Muscle of leg (tissue), 11 donors: ENCODE measurements around the gene NOD1. TPM values are rescaled to one million over a fixed set of nuclear protein-coding genes. Genes with fewer than 3 reads are reported as not detected.

ENCODE experiments used
- DNase-seq: peaks from one replicate; pipeline ENCODE4 v3.0.0; 2013
- H3K27ac ChIP-seq: one replicate; pipeline ENCODE4 v1.5.1; 2013; ENCODE audit warnings: mild to moderate bottlenecking, low read length, control low read depth
- H3K27me3 ChIP-seq: one replicate; pipeline ENCODE4 v1.6.1; 2013; ENCODE audit warnings: low read length; ENCODE audit not compliant: control insufficient read depth, insufficient read depth
- H3K36me3 ChIP-seq: one replicate; pipeline ENCODE4 v1.6.1; 2013; ENCODE audit warnings: low read length; ENCODE audit not compliant: control insufficient read depth, insufficient read depth
- H3K4me1 ChIP-seq: one replicate; pipeline ENCODE4 v1.6.1; 2013; ENCODE audit warnings: low read length; ENCODE audit not compliant: control insufficient read depth, insufficient read depth
- H3K4me3 ChIP-seq: one replicate; pipeline ENCODE4 v1.5.1; 2013; ENCODE audit warnings: low read length, control low read depth
- H3K9me3 ChIP-seq: replicated peaks from 2 replicates; pipeline ENCODE4 v1.6.1; 2013; ENCODE audit warnings: low read depth, low read length; ENCODE audit not compliant: control insufficient read depth
- WGBS: methylation state at CpG from one replicate; pipeline ENCODE4 v1.1.5; 2013; ENCODE audit warnings: missing lambda C conversion rate; ENCODE audit not compliant: insufficient coverage; 5-methylcytosine and 5-hydroxymethylcytosine counted together
- polyA plus RNA-seq, 8 donors: library from polyadenylated mRNA; unstranded; fragments of 120-200 nt; gene quantifications; one replicate each; pipeline versions ENCODE4 v1.2.1 to v1.2.3, GENCODE V29; 2013; ENCODE audit warnings: inconsistent platforms in 1 of 8, low replicate concordance in 1 of 8; ENCODE audit not compliant: insufficient read length in 8 of 8, insufficient read depth in 1 of 8
- total RNA-seq: library from RNA; stranded (reverse); fragments of 120-200 nt; gene quantifications from one replicate; pipeline ENCODE4 v1.2.4, GENCODE V29; 2013

Gene NOD1
- total and polyA plus RNA-seq, 9 donors, result 9.1 to 20.8 (median 13.1) TPM

DNA sequence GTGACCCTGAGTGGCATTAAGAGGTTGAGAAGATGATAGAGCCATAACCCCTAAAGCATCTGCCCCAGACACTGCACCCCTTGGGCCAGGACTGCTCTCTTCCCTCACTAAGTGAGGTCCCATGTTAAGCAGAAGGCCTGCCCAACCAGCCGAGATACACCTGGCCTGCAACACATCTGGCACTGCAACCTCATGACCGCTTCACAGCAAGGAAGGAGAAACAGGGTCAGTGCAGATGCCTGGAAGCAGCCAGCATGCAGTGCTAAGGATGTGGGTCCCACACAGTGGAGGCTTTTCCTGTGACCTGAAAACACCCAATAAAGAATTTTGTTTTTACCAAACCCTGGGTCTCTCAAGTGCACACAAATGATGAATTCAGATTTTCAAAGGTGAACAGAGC is 7.4 kb downstream of the NOD1 start:
- Histone ChIP-seq H3K9me3 (no peaks in the 10 kb centered on the region), H3K4me1 (peaks cover 51% of the 10 kb centered on the region), H3K36me3 (peaks cover 3% of the 10 kb centered on the region), H3K4me3 (no peak overlapping the region), H3K27ac (peak overlapping the region; percentile 85), H3K27me3 (no peaks in the 10 kb centered on the region)
- DNase-seq, result no peak
- 10% methylated on average over 2 of the region's 2 CpGs for WGBS

- Histone ChIP-seq H3K36me3 (peaks cover 2% of the 10 kb centered on the region), H3K4me3 (no peak overlapping the region), H3K4me1 (peaks cover 53% of the 10 kb centered on the region), H3K27me3 (no peaks in the 10 kb centered on the region), H3K27ac (peak overlapping the region; percentile 85), H3K9me3 (no peaks in the 10 kb centered on the region)
- DNase-seq, result peak; percentile 75
- WGBS, result no CpG with 5 or more reads among the region's 6 CpGs
Observed at GRCh38 chr7:30470771-30471170, 7.8 kb downstream of the NOD1 start.

DNA sequence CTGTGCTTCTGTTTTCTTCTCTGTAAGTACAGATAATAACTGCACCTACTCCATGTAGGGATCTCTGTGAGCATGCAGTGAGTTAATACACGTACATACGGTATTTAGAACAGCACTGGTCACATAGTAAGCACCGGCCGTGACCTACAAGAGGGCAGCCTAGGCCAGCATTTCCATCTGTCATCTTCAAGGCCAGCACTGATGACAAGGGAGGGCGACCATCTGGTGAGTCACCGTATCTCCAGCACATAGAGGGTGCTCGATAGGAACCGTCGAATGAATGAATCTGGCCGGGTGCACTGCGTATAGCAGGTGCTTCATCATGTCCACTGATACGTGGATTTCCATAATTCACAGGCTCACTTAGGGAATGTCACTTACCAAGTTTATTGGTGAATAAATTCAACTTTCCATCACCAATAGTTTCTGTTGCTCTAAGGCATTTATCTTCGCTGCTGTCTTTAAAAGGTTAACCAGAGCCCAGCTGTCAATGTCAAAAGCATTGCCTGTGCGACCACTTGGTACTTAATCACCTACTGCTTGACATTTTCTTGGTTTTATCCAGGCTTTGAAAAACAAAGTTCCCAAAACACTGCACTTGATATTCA is 8.3 kb downstream of the NOD1 start:
- peak; percentile 39 for DNase-seq
- WGBS, result 47% methylated on average over 10 of the region's 14 CpGs
- H3K27me3 ChIP-seq, result no peaks in the 10 kb centered on the region
- H3K36me3 ChIP-seq, result peaks cover 2% of the 10 kb centered on the region
- peak overlapping the region; percentile 85 for H3K27ac ChIP-seq
- H3K9me3 ChIP-seq, result no peaks in the 10 kb centered on the region
- peaks cover 53% of the 10 kb centered on the region for H3K4me1 ChIP-seq
- H3K4me3 ChIP-seq, result no peak overlapping the region

- H3K4me1 ChIP-seq, result peaks cover 62% of the 10 kb centered on the region
- peaks cover 2% of the 10 kb centered on the region for H3K36me3 ChIP-seq
- DNase-seq, result peak; percentile 92
- 9% methylated on average over 3 of the region's 5 CpGs for WGBS
- no peaks in the 10 kb centered on the region for H3K27me3 ChIP-seq
- no peaks in the 10 kb centered on the region for H3K9me3 ChIP-seq
- H3K27ac ChIP-seq, result peak overlapping the region; percentile 85
- no peak overlapping the region for H3K4me3 ChIP-seq
Observed at GRCh38 chr7:30469303-30469702, 9.3 kb downstream of the NOD1 start.

DNA sequence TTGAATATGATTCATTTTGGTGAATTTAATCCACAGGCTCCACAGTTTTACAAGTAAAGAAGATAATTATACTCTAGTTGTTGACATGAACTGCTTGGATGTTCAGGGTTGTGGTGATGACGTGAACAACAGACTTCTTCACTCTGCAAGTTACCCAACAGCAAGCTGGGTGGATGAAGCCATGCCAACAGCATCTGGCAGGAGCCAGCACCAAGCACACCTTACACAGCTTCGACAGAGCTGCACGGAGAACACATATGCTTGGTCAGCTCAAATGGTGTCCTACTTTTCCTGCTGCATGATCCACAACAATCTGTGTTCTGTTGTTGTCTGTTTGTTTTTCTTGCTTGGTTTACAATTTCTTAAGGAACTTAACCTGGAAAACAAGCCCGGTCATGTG is 9.8 kb downstream of the NOD1 start:
- Histone ChIP-seq H3K4me1 (peaks cover 68% of the 10 kb centered on the region), H3K27me3 (no peaks in the 10 kb centered on the region), H3K36me3 (peaks cover 5% of the 10 kb centered on the region), H3K4me3 (no peak overlapping the region), H3K9me3 (no peaks in the 10 kb centered on the region), H3K27ac (peak overlapping the region; percentile 85)
- no peak for DNase-seq
- WGBS, result no CpG with 5 or more reads among the region's 4 CpGs

DNA sequence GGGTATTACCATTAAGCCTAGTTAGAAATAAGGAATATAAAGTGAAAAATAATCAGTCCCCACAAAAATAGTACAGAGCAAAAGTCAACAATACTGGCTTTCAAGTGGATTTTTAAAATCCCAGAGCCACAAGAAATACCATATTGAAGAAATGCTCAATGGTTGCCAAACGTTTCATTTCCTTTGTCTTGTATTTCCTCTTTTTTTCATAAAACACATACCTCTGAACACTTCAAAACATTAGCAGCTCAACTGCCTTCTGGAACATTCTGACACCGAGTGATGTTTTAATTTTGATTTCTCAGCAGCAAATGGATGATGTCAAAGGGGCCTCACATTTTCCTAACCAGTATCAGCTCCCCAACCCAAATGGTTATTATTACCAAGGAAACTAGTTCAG is 10.5 kb downstream of the NOD1 start:
- Histone ChIP-seq H3K27me3 (no peaks in the 10 kb centered on the region), H3K27ac (no peak overlapping the region), H3K36me3 (peaks cover 5% of the 10 kb centered on the region), H3K9me3 (no peaks in the 10 kb centered on the region), H3K4me3 (no peak overlapping the region), H3K4me1 (peaks cover 71% of the 10 kb centered on the region)
- DNase-seq, result no peak
- no CpG with 5 or more reads among the region's 2 CpGs for WGBS

GRCh38 chr7:30467271-30467670 is 11.3 kb downstream of the NOD1 start:
- Histone ChIP-seq H3K27me3 (no peaks in the 10 kb centered on the region), H3K27ac (no peak overlapping the region), H3K9me3 (no peaks in the 10 kb centered on the region), H3K36me3 (peaks cover 3% of the 10 kb centered on the region), H3K4me3 (no peak overlapping the region), H3K4me1 (peaks cover 70% of the 10 kb centered on the region)
- no peak for DNase-seq
- 74% methylated on average over 2 of the region's 4 CpGs for WGBS

- Histone ChIP-seq H3K4me3 (no peak overlapping the region), H3K27ac (peak overlapping the region; percentile 69), H3K9me3 (no peaks in the 10 kb centered on the region), H3K4me1 (peaks cover 62% of the 10 kb centered on the region), H3K27me3 (no peaks in the 10 kb centered on the region), H3K36me3 (peaks cover 3% of the 10 kb centered on the region)
- WGBS, result 94% methylated on average over 3 of the region's 4 CpGs
- no peak for DNase-seq
Observed at GRCh38 chr7:30466266-30466665, 12.3 kb downstream of the NOD1 start.

- Histone ChIP-seq H3K36me3 (peaks cover 3% of the 10 kb centered on the region), H3K4me3 (no peak overlapping the region), H3K9me3 (no peaks in the 10 kb centered on the region), H3K27ac (peak overlapping the region; percentile 69), H3K4me1 (peaks cover 57% of the 10 kb centered on the region), H3K27me3 (no peaks in the 10 kb centered on the region)
- no CpG with 5 or more reads among the region's 2 CpGs for WGBS
- DNase-seq, result peak; percentile 36
Observed at GRCh38 chr7:30465811-30466180, 12.8 kb downstream of the NOD1 start.

- H3K27ac ChIP-seq, result peak overlapping the region; percentile 69
- 61% methylated on average over 2 of the region's 5 CpGs for WGBS
- no peaks in the 10 kb centered on the region for H3K27me3 ChIP-seq
- no peak for DNase-seq
- H3K4me3 ChIP-seq, result no peak overlapping the region
- peaks cover 57% of the 10 kb centered on the region for H3K4me1 ChIP-seq
- H3K9me3 ChIP-seq, result no peaks in the 10 kb centered on the region
- H3K36me3 ChIP-seq, result peaks cover 3% of the 10 kb centered on the region
Observed at GRCh38 chr7:30465046-30465810, 13.4 kb downstream of the NOD1 start.
